HG03060 (cell line): ENCODE results near the gene DYRK1A.
A peak's percentile ranks its signal among the peaks of the same experiment; 100 is the strongest.
"Not testable (repeated sequence)": the region's sequence is repeated elsewhere in the genome, so short reads cannot be mapped to it uniquely, and the experiment has no call there.

Source experiments
- ATAC-seq: cut with Tn5 transposase; IDR thresholded peaks from one replicate; pipeline ENCODE4 v1.9.1; 2021; ENCODE audit warnings: low read depth, moderate number of reproducible peaks; ENCODE audit not compliant: unreplicated experiment

Gene DYRK1A

DNA sequence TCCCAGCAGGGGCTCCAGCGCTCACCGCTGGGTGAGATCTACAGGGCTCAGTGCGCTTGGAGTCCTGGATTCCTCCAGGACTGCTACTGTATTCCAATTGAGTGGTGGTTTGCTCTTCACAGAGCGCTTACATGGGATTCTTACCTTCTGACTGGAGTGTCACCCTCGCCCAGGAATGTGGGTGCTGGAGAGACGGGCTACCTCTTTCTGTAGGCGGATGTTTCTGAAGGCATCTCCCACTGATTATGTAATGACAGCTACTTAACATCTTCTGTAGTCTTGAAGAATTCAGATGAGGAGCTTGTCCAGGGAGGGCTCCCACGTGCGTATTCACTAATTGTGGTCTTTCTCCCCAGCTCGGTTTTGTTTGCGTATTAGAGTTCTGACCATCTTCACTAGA, 154.2 kb downstream of the DYRK1A start:
- ATAC-seq, result no peak

DNA sequence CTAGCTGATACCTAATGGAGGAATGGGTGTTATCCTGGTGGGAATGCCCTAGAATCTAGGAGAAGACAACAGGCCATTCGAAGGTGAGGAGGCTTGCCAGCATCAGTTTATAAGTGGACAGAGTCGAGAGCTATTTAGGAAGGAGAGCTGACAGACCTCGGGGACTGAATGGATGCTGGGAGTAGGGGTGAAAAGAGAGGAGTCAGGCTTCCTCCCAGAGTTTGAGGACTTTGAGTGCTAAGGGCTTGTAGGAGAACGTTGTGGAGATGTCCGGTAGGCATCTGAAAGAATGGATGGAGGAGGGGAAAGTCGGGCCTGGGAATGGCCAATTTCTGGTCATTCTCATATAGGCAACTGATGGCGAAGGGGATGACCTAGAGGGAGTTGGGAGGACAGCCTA, 155.1 kb downstream of the DYRK1A start:
- no peak for ATAC-seq

DNA sequence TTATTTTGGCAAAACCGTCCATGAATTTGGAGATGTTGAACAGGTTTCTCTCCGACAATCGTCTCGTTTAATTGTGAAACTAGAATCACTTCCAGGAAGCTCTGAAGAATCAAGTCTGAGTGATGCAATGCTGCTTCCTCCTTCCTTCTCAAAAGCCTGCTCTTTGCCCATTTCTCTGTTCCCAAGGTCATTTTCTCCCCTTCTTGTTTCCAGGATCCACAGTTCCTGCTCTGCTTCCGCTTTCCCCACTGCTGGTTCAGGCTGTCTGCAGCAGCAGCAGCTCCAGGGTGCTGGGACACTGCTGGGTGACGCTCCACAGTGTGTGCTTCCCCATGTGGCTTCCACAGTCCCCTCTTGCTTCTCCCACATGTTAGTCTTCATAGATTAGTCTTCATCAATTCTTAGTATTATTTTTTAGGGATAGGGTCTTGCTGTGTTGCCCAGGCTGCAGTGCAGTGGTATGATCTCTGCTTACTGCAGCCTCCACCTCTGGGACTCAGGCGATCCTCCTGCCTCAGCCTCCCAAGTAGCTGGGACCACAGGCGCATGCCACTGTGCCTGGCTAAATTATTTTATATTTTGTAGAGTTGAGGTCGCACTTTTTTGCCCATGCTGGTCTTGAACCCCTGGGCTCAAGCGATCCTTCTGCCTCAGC, 156.2 kb downstream of the DYRK1A start:
- ATAC-seq, result no peak

DNA sequence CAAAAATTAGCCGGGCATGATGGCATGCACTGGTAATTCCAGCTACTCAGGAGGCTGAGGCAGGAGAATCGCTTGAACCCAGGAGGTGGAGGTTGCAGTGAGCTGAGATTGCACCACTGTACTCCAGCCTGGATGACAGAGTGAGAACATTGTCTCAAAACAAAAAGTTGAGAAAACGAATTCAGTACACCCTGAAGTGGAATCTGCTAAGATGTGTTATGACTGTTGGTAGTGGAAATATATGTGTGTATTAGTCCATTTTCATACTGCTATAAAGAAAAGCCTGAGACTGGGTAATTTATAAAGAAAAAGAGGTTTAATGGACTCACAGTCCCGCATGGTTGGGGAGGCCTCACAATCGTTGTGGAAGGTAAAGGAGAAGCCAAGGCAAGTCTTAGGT, 158.4 kb downstream of the DYRK1A start:
- not testable (repeated sequence) for ATAC-seq

DNA sequence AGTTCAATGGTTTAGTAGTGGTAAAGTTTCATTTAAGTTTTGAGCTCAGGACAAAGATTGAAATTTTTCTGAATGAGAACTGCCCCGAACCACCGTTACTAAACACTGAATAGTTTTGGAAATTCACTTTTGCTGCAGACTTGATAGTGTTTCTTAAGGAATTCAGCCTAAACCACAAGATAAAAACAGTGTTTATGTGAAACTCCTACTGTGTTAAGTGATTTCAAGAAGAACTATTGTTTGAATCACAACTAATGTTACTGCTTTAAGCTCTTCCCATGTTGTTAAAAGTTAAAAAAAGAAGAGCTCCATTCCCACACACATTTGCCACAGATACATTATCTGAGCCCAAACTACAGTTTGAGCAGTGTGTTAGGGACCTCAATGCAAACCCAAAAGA, 159.2 kb downstream of the DYRK1A start:
- no peak for ATAC-seq

DNA sequence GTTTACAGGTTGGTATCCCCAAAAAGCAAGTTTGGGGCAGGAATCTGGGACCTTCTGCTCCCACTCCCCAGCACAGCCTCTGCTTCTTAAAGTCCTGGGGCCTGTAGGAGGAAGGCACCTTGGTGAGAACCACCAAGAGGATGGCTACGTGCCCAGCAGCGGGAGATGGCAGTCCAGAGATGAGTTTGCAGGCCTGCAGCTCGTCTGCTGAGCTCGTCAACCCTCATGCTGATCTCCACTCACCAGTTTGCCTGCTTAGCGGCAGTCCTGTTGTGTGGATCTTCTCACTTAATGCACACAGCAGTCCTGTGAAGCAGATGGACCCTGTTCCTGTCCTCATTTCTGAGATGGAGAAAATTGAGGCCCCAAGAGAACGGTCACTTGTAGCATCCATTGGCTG, 160.5 kb downstream of the DYRK1A start:
- ATAC-seq, result no peak

DNA sequence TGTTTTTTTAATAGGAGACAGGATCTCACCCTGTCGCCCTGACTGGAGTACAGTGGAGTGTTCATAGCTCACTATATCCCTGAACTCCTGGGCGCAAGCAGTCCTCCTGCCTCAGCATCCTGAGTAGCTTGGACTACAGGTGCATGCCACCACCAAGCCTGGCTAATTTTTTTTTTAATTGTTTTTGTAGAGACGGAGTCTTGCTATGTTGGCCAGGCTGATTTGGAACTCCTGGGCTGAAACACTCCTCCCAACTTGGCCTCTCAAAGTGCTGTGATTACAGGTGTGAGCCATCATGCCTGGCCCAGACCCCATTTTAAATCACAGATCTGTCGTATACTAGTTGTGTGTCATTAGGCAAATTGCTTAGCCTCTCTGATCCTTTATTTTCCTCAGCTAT, 161.1 kb downstream of the DYRK1A start:
- no peak for ATAC-seq

DNA sequence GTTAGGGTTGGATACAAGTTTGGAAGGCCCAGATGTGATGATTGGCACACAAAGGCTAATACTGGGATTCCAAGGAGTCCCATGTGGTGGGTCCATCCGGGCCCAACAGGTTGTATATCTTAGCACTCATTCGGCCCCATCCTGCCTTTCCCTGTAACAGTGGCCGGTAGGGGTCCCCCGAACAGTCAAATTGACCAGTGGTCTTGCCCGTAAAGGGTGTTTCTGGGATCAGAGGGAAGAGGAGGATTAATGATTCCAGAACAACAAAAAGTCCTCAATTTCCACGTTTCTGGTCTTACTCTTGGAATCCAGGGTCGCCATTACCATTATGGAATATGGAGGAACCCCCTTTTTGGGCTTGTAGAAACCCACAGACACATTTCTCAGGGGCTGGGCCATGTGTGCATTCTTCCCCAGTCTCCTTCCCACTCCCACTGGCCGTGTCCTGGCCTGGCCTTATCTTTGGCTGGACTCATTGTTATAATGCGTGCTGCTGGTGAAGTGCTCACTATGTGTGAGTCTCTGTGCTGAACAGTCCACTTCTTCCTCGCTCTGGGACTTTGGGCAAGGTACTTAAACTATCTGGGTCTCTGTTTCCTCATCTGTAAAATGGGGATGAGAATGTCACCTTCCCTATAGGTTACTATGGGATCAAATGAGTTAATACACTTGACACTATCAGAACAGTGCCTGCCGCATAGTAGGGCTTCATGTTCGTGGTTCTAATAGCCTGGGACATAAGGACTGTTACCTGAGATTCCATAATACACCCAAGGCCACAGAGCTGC, 161.8 kb downstream of the DYRK1A start:
- ATAC-seq, result no peak

DNA sequence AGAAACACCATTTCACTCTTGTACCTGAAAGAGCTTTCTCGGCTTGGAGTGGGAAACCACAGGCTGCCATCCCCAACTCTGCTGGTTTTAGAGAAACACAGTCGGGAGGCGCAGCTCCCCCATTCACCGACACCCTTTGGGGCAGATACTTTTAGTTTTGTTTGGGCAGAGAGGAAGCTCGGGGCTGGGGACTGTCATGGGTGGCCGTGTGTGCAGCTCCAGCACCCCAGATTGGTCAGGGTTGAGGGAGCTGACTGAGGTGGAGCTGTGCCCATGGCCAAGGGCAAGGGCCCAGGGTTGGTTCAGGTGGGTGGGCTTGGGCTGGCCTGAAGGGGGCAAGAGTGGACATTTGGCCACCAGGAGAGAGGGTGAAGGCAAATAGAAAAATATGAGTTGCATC, 163.1 kb downstream of the DYRK1A start:
- no peak for ATAC-seq

DNA sequence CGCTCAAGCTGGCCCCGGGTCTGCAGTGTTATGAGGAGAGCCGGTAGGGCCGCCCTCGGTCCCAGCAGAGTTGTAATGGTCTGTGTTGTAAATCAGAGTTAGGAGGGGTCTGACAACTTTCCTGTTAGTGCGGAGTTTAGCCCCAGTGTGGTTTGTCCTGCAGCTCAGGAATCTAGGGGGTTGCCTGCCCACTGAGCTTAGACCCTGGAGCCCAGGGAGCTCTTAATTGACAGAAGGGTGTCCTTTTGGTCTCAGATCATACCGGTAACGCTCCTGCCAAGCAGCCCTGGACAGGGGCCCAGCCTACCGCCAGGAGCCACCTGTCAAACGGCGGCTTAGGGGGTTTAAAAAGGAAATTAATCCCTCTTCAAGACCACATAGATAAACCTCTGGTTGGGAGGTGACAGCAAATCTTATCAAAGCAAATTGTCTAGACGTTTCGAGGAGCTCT, 164.4 kb downstream of the DYRK1A start:
- no peak for ATAC-seq

DNA sequence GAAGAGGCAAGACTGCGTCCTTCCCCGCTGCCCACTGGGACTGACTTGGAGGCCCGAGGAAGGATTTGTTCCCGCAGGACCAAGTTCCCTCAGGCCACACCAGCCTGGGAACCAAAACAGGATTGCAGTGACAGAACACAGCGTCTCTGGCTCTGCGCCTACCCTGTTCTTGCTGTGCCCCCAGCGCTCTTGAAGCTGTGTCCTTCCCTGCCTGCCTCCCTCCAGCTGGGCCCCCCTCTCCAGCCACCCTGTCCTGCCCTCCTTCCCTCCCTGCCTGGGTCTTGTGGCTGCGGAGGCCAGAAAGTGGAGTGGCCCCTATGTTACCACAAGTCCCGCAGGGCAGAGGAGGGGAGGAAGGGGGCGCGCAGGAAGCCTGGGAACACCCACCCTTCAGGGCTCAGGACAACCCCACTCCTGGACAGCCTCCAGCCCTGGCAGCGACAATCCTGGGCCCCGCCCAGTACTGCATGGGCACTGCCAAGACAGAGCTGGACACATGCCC, 164.9 kb downstream of the DYRK1A start:
- no peak for ATAC-seq

DNA sequence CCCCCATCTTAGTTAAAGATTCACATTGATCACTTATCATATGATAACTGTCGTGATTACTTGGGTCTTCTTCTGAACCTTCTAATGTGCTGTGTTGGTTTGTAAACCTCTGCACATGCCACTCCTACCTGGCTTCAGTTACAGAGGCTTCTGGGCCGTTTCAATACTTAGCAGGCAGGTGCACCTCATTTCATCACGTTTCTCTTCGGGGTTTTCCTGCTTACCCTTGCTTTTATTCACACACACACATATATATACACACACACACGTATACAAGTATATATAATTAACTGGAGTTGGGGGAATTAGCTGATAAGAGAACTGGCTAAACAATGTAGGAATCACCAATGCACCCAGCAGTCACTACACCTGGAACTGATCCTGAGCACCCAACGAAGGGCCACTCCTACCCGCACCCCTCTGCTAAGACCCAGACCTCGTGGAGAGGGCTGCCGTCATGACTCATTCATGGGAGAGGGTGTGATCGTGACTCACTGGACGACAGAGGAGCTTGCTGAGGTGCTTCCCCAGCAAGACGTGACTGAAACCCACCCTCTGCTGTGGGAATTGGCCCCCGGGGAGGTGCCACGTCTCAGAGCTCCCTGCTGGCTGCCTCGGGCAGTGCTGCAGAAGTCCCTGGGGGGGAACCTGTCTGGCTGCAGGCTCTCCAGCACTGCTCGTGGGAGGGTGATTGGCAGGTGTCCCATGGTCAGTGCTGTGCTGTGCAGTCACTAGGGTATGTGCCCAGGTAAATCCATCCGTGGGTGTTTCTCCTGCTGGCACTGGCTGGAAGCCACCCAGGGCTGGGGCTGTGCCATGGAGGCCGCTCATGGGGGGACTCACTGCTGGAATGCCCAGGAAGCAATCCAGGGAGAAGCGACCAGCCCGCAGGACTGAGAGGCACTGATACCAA, 166.6 kb downstream of the DYRK1A start:
- ATAC-seq, result peak; percentile 60

DNA sequence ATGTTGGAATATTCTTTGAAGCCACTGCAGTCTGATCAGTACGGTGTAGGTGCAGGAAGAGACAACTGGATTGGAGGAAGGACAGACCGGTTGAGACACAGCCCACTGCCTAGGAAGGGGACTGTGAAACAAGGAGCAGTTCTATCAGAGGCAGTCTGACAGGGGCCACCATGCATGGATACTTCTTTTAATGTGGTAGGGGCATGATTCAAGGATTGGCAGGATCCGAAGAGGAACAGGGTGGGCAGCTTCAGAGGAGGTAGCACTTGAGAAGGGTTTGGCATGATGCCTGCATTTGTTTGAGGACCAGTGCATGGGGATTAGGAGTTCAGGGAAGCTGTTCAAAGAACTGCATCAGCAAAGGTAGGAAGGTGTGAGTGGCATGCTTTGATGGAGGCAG, 167.9 kb downstream of the DYRK1A start:
- ATAC-seq, result no peak

DNA sequence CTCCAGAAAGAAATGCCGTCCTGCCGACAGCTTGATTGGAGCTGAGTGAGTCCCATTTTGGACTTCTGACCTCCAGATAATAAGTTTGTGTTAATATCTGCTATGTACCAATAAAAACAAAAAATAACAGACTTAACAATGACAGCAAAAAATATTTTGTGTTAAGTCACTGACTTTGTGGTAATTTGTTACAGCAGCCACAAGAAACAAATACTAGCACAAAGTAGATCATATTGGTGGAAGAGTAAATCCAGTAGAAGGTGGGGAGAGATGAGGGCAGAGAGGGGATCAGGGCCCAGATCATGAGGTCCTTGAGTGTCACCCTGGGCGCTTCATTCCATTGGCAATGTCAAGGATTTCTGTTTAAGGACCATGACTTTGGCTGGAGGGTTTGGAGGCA, 168.6 kb downstream of the DYRK1A start:
- ATAC-seq, result no peak

DNA sequence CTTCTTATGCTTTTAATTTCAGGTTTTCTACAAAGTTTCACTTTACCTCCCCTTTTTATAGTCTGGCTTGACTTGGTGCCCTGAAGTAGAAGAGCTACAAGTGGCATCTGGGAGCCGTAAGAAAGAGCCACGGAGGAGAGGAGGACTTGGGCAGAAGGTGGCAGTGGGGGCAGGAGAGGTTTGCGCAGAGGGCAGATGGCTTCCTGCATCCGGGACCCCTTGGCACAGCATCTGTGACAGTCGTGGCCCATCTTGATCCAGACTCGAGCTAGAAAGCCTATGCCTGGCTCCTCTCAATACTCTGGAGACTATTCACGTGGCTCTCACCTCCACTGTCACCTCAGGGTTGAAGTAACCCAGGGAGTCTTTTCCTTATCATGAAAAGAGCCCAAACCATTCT, 169.1 kb downstream of the DYRK1A start:
- ATAC-seq, result no peak

DNA sequence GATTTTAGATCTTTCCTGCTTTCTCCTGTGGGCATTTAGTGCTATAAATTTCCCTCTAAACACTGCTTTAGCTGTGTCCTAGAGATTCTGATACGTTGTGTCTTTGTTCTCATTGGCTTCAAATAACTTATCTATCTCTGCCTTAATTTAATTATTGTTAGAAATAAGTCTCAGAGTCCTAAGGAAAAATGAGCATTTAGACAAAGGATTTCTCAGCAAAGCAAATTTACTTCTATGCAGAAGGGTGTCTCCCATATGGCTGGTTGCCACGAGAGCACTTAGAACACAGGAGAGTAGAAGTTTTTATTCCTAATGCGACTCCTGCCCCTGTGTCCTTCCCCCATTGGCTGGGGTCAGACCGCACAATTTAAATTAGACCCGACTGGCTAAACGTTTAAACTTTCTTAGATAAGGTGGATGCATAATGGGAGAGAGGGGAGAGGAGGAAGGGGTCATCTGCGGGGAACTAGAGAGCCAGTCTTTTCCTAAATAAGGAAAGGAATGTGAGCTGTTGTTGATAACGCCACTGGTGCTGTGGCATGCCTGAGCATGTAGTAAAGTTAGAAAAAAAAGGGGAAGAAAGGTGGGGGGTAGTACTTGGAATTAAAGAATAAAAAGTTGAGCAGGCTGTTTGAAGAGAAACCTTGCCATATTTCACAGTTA, 170.2 kb downstream of the DYRK1A start:
- no peak for ATAC-seq

DNA sequence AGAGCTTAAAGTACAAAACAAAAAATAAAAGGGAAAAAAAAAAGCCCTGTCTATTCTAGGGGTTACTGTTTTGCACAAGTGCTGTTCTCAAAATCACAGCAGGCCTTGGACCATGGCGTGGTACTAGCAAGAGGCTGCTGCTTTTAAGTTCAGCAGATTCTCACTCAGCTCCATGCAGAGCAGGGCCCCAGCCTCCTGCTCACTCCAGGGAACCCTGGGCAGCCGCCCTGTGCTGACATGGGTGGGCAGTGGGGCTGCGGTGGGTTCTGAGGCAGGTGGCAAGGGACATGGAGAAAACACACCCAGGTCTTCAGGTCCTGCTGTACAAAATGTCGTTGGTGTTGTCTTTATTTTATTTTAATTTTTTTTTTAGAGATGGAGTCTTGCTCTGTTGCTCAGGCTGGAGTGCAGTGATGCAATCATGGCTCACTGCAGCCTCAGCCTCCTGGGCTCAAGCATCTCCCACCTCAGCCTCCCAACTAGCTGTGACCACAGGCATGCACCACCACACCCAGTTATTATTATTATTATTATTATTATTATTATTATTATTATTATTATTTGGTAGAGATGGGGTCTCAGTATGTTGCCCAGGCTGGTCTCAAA, 170.9 kb downstream of the DYRK1A start:
- ATAC-seq, result no peak

DNA sequence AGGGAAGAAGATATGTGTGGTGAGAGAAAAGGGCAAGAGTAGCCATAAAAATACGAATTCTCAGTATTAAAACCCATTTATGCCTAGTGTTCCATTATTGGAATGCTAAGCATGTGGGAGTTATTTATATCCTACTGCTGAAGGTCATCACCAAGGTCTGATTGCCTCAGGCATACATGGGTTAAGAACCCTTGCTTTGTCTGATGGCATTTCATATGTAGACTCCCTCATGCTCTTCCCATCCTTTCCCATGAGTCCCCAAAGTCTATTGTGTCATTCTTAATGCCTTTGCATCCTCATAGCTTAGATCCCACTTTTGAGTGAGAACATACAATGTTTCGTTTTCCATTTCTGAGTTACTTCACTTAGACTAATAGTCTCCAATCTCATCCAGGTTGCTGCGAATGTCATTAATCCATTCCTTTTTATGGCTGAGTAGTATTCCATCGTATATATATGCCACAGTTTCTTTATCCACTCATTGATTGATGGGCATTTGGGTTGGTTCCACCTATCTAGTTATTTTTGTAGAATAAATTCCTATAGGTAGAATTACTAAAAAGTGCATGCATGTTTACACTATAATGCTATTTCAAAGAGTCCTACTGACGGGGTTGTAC, 172.5 kb downstream of the DYRK1A start:
- ATAC-seq, result no peak

DNA sequence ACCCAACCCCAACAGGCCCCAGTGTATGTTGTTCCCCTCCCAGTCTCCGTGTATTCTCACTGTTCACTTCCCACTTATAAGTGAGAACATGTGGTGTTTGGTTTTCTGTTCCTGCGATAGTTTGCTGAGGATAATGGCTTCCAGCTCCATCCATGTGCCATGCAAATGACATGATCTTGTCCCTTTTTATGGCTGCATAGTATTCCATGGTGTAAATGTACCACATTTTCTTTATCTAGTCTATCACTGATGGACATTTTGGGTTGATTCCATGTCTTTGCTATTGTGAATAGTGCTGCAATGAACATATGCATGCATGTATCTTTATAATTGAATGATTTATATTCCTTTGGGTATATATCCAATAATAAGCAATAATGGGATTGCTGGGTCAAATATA, 174.6 kb downstream of the DYRK1A start:
- not testable (repeated sequence) for ATAC-seq

DNA sequence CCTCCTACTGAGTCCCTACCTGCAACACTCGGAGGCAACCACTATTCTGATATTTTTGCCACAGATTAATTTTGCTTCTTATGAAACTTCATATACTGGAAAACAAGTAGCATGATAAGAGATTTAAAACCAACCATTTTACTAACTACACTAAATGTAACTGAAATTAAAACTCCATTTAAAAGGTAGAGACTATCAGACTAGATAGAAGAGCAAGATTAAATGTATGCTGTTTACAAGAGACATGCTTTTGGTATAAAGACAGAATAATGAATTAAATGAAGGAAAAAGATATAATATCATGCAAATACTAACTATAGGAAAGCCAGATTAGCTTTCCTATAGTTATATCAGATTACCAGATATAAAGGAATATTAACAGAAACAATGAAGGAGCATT, 175.9 kb downstream of the DYRK1A start:
- ATAC-seq, result no peak
